MM.1S (cell line): ENCODE results near the gene POLE4.

Experiments used
- EZH2 ChIP-seq: fragments of 300-600 bp; sonication (generic); optimal IDR thresholded peaks from 2 replicates; pipeline ENCODE3; 2017; ENCODE audit warnings: low read depth, mild to moderate bottlenecking, antibody characterized with exemption, low read length, mixed read lengths
- EZH2phosphoT487 ChIP-seq: fragments of 300-600 bp; sonication (generic); IDR thresholded peaks from 2 replicates; pipeline ENCODE4 v1.6.1; 2018; ENCODE audit warnings: antibody characterized with exemption, low read length
- TF ChIP-seq, protein P1 (sequence below): fragments of 300-600 bp; sonication (generic); IDR thresholded peaks from 2 replicates; pipeline ENCODE4 v1.5.1; 2016; ENCODE audit warnings: antibody characterized with exemption, low read length, mixed read lengths

DNA sequence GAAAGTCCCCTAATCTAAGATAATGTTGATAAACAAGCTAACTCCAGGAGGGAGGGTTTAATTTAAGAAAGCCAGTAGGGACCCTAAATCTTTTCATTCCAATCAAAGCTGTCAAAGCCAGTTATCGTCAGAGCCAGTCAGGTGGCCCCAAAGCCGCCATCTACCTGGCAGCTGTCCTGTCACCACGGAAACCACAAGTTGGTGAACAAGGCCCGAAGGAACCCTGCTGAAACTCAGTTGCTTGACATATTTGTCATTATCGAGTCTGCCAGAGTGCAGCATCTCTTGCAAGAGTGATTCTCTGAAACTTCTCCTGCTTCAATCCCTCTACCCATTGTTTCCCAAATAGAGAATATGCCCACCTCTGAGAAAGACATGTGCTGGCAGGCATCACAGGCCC lies 30.8 kb upstream of the POLE4 start:
- TF ChIP-seq EZH2phosphoT487 (no peak), EZH2 (no peak)
- TF ChIP-seq, protein P1, sequence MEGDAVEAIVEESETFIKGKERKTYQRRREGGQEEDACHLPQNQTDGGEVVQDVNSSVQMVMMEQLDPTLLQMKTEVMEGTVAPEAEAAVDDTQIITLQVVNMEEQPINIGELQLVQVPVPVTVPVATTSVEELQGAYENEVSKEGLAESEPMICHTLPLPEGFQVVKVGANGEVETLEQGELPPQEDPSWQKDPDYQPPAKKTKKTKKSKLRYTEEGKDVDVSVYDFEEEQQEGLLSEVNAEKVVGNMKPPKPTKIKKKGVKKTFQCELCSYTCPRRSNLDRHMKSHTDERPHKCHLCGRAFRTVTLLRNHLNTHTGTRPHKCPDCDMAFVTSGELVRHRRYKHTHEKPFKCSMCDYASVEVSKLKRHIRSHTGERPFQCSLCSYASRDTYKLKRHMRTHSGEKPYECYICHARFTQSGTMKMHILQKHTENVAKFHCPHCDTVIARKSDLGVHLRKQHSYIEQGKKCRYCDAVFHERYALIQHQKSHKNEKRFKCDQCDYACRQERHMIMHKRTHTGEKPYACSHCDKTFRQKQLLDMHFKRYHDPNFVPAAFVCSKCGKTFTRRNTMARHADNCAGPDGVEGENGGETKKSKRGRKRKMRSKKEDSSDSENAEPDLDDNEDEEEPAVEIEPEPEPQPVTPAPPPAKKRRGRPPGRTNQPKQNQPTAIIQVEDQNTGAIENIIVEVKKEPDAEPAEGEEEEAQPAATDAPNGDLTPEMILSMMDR: no peak
